Measurements from ENCODE around the gene RAI1. TPM values are rescaled to one million over a fixed set of nuclear protein-coding genes. Genes with fewer than 3 reads are reported as not detected.

The RAI1 gene
- total RNA-seq, 1 donor from 2014 or later = 39.1 TPM

DNA sequence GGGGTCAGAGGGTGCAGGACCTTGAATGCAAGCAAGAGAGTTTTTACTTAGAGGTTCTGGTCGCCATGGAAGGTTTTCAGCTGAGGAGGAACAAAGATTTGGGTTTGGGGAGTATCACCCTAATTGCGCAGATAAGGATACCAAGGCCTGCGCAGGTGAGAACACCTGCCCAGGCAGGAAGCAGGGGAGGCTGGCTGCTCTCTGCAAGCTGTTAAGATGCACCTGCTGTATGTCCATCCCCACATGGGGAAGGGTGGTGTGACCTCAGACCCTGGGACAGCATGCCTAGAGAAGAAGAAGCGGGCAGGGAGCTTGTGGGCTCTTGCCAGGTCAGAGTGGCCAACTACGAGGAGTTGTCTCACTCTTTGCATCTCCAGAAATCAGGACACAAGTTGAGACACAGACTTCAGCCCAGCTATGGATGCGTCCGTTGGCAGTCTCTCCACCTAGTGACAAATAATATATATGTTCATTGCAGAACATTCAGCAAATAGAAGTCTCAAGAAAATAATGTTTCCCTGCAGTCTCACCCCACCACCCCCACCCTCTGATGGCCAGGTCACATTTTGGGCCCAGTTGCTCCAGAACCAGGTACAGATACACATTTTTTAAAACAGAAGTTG, 77.8 kb downstream of the RAI1 start:
- Mint-ChIP-seq H3K27ac (ENCODE audit: unreplicated experiment) (no peak overlapping the region), H3K4me1 (ENCODE audit: low read depth, unreplicated experiment) (peaks cover 22% of the 10 kb centered on the region), H3K9me3 (ENCODE audit: unreplicated experiment) (no peaks in the 10 kb centered on the region), H3K36me3 (ENCODE audit: low read depth, unreplicated experiment) (peaks cover 3% of the 10 kb centered on the region), H3K27me3 (ENCODE audit: low read depth, unreplicated experiment) (no peaks in the 10 kb centered on the region), H3K4me3 (ENCODE audit: unreplicated experiment) (no peak overlapping the region)
- TF ChIP-seq, protein P1, sequence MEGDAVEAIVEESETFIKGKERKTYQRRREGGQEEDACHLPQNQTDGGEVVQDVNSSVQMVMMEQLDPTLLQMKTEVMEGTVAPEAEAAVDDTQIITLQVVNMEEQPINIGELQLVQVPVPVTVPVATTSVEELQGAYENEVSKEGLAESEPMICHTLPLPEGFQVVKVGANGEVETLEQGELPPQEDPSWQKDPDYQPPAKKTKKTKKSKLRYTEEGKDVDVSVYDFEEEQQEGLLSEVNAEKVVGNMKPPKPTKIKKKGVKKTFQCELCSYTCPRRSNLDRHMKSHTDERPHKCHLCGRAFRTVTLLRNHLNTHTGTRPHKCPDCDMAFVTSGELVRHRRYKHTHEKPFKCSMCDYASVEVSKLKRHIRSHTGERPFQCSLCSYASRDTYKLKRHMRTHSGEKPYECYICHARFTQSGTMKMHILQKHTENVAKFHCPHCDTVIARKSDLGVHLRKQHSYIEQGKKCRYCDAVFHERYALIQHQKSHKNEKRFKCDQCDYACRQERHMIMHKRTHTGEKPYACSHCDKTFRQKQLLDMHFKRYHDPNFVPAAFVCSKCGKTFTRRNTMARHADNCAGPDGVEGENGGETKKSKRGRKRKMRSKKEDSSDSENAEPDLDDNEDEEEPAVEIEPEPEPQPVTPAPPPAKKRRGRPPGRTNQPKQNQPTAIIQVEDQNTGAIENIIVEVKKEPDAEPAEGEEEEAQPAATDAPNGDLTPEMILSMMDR (IDR thresholded peaks at IDR 0.05; ENCODE audit: insufficient read depth, low read depth, low read length) = no peak
- Histone ChIP-seq H3K79me2 (ENCODE audit: insufficient read depth, low read length) (peaks cover 72% of the 10 kb centered on the region), H2AFZ (ENCODE audit: low read depth, low read length) (no peak overlapping the region), H3K9me3 (ENCODE audit: insufficient read depth, low read depth, low read length) (no peaks in the 10 kb centered on the region), H3K4me2 (ENCODE audit: low read length) (no peak overlapping the region), H3K9ac (ENCODE audit: low read length) (no peak overlapping the region), H3K4me1 (ENCODE audit: insufficient read depth, low read length) (no peaks in the 10 kb centered on the region), H3K36me3 (ENCODE audit: insufficient read depth, low read length) (no peaks in the 10 kb centered on the region), H3K4me3 (ENCODE audit: insufficient read depth, low read depth, low read length) (no peak overlapping the region), H3K27ac (ENCODE audit: low read depth, low read length) (no peak overlapping the region), H3K27me3 (ENCODE audit: insufficient read depth, low read length) (no peaks in the 10 kb centered on the region), H4K20me1 (ENCODE audit: insufficient read depth, low read length) (peaks cover 81% of the 10 kb centered on the region)
- DNase-seq (ENCODE audit: low read depth) (no peak), FAIRE-seq (no peak)

DNA sequence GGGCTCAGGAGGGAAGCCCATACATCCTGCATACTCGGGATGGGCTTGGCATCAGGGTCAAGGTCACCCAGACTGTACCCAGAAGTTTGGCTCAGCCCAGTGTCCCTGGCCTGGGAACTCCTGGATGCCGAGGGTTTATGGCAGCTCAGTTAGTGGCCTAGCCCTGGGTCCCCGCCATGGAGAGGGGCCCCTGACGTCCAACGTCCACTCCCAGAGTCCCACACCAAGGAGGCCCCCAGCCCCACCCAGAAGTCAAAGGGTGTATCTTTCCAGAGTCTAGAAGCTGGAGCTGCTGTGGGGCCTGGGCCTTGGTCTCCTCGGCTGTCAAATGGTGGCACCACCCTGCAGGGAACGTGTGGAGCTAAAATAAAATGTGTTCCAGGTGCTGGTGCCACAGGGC, 79.1 kb downstream of the RAI1 start:
- H3K4me2 ChIP-seq (ENCODE audit: low read length) = no peak overlapping the region
- H3K27me3 ChIP-seq (ENCODE audit: insufficient read depth, low read length) = no peaks in the 10 kb centered on the region
- H2AFZ ChIP-seq (ENCODE audit: low read depth, low read length) = no peak overlapping the region
- no peak overlapping the region for H3K4me3 ChIP-seq (ENCODE audit: insufficient read depth, low read depth, low read length)
- H3K27ac ChIP-seq (ENCODE audit: low read depth, low read length) = no peak overlapping the region
- no peaks in the 10 kb centered on the region for H3K9me3 ChIP-seq (ENCODE audit: insufficient read depth, low read depth, low read length)
- FAIRE-seq = no peak
- peaks cover 85% of the 10 kb centered on the region for H4K20me1 ChIP-seq (ENCODE audit: insufficient read depth, low read length)
- Mint-ChIP-seq H3K27me3 (ENCODE audit: low read depth, unreplicated experiment) (no peaks in the 10 kb centered on the region), H3K36me3 (ENCODE audit: low read depth, unreplicated experiment) (peaks cover 3% of the 10 kb centered on the region), H3K4me1 (ENCODE audit: low read depth, unreplicated experiment) (peaks cover 29% of the 10 kb centered on the region), H3K4me3 (ENCODE audit: unreplicated experiment) (no peak overlapping the region), H3K9me3 (ENCODE audit: unreplicated experiment) (no peaks in the 10 kb centered on the region), H3K27ac (ENCODE audit: unreplicated experiment) (no peak overlapping the region)
- TF ChIP-seq, protein P1 (IDR thresholded peaks at IDR 0.05; ENCODE audit: insufficient read depth, low read depth, low read length) = no peak
- no peak for TF ChIP-seq EZH2 (IDR thresholded peaks at IDR 0.05; ENCODE audit: insufficient read depth, low read length)
- H3K79me2 ChIP-seq (ENCODE audit: insufficient read depth, low read length) = peaks cover 60% of the 10 kb centered on the region
- no peaks in the 10 kb centered on the region for H3K4me1 ChIP-seq (ENCODE audit: insufficient read depth, low read length)
- no peak for DNase-seq (ENCODE audit: low read depth)
- no peaks in the 10 kb centered on the region for H3K36me3 ChIP-seq (ENCODE audit: insufficient read depth, low read length)
- no peak overlapping the region for H3K9ac ChIP-seq (ENCODE audit: low read length)

GRCh38 chr17:17760872-17761550, 79.8 kb downstream of the RAI1 start:
- Histone ChIP-seq H3K4me1 (ENCODE audit: insufficient read depth, low read length) (no peaks in the 10 kb centered on the region), H3K9ac (ENCODE audit: low read length) (no peak overlapping the region), H4K20me1 (ENCODE audit: insufficient read depth, low read length) (peaks cover 85% of the 10 kb centered on the region), H3K9me3 (ENCODE audit: insufficient read depth, low read depth, low read length) (no peaks in the 10 kb centered on the region), H3K36me3 (ENCODE audit: insufficient read depth, low read length) (no peaks in the 10 kb centered on the region), H3K4me2 (ENCODE audit: low read length) (no peak overlapping the region), H2AFZ (ENCODE audit: low read depth, low read length) (no peak overlapping the region), H3K4me3 (ENCODE audit: insufficient read depth, low read depth, low read length) (no peak overlapping the region), H3K27ac (ENCODE audit: low read depth, low read length) (no peak overlapping the region), H3K79me2 (ENCODE audit: insufficient read depth, low read length) (peaks cover 56% of the 10 kb centered on the region), H3K27me3 (ENCODE audit: insufficient read depth, low read length) (no peaks in the 10 kb centered on the region)
- Mint-ChIP-seq H3K4me3 (ENCODE audit: unreplicated experiment) (no peak overlapping the region), H3K9me3 (ENCODE audit: unreplicated experiment) (no peaks in the 10 kb centered on the region), H3K27me3 (ENCODE audit: low read depth, unreplicated experiment) (no peaks in the 10 kb centered on the region), H3K4me1 (ENCODE audit: low read depth, unreplicated experiment) (peaks cover 34% of the 10 kb centered on the region), H3K36me3 (ENCODE audit: low read depth, unreplicated experiment) (peaks cover 3% of the 10 kb centered on the region), H3K27ac (ENCODE audit: unreplicated experiment) (no peak overlapping the region)
- no peak for FAIRE-seq
- TF ChIP-seq, protein P1 (IDR thresholded peaks at IDR 0.05; ENCODE audit: insufficient read depth, low read depth, low read length) = no peak
- TF ChIP-seq EZH2 (IDR thresholded peaks at IDR 0.05; ENCODE audit: insufficient read depth, low read length) = no peak
- DNase-seq (ENCODE audit: low read depth) = no peak
